ENCODE measurements around the gene DCLK1.
A peak's percentile ranks its signal among the peaks of the same experiment; 100 is the strongest.

DCLK1 gene

GRCh38 chr13:35833608-35834275, 297.4 kb downstream of the DCLK1 start:
- FAIRE-seq = no peak
- no peak for DNase-seq (ENCODE audit: insufficient read length, low spot score)
- no peak for TF ChIP-seq POLR2A (IDR thresholded peaks at IDR 0.05; ENCODE audit: low read depth, low read length)

- FAIRE-seq = no peak
- no peak for DNase-seq (ENCODE audit: insufficient read length, low spot score)
- no peak for TF ChIP-seq POLR2A (IDR thresholded peaks at IDR 0.05; ENCODE audit: low read depth, low read length)
Observed at GRCh38 chr13:35833031-35833430, 298.2 kb downstream of the DCLK1 start.

- no peak for FAIRE-seq
- no peak for TF ChIP-seq POLR2A (IDR thresholded peaks at IDR 0.05; ENCODE audit: low read depth, low read length)
- DNase-seq (ENCODE audit: insufficient read length, low spot score) = no peak
Observed at GRCh38 chr13:35832551-35832950, 298.6 kb downstream of the DCLK1 start.

GRCh38 chr13:35830850-35831450, 300.2 kb downstream of the DCLK1 start:
- no peak for DNase-seq (ENCODE audit: insufficient read length, low spot score)
- no peak for FAIRE-seq
- no peak for TF ChIP-seq POLR2A (IDR thresholded peaks at IDR 0.05; ENCODE audit: low read depth, low read length)

GRCh38 chr13:35826626-35827254, 304.4 kb downstream of the DCLK1 start:
- TF ChIP-seq POLR2A (IDR thresholded peaks at IDR 0.05; ENCODE audit: low read depth, low read length) = no peak
- FAIRE-seq = no peak

GRCh38 chr13:35824825-35825224, 306.4 kb downstream of the DCLK1 start:
- DNase-seq (ENCODE audit: insufficient read length, low spot score) = no peak
- FAIRE-seq = no peak
- TF ChIP-seq POLR2A (IDR thresholded peaks at IDR 0.05; ENCODE audit: low read depth, low read length) = no peak

More at GRCh38 chr13:35826626-35827254, 304.4 kb downstream of the DCLK1 start:
- DNase-seq (ENCODE audit: insufficient read length, low spot score) = no peak

- FAIRE-seq (no peak), DNase-seq (ENCODE audit: insufficient read length, low spot score) (no peak)
- TF ChIP-seq POLR2A (IDR thresholded peaks at IDR 0.05; ENCODE audit: low read depth, low read length) = no peak
Observed at GRCh38 chr13:35824395-35824794, 306.8 kb downstream of the DCLK1 start.

- no peak for FAIRE-seq
- DNase-seq (ENCODE audit: insufficient read length, low spot score) = no peak
- TF ChIP-seq POLR2A (IDR thresholded peaks at IDR 0.05; ENCODE audit: low read depth, low read length) = no peak
Observed at GRCh38 chr13:35822666-35823065, 308.5 kb downstream of the DCLK1 start.

GRCh38 chr13:35818633-35819067, 312.5 kb downstream of the DCLK1 start:
- TF ChIP-seq POLR2A (IDR thresholded peaks at IDR 0.05; ENCODE audit: low read depth, low read length) = no peak
- DNase-seq (ENCODE audit: insufficient read length, low spot score) (peak; percentile 9), FAIRE-seq (no peak)

- DNase-seq (ENCODE audit: insufficient read length, low spot score) (no peak), FAIRE-seq (no peak)
- TF ChIP-seq POLR2A (IDR thresholded peaks at IDR 0.05; ENCODE audit: low read depth, low read length) = no peak
Observed at GRCh38 chr13:35817642-35818607, 313.3 kb downstream of the DCLK1 start.

GRCh38 chr13:35814605-35815011, 316.6 kb downstream of the DCLK1 start:
- no peak for FAIRE-seq
- TF ChIP-seq POLR2A (IDR thresholded peaks at IDR 0.05; ENCODE audit: low read depth, low read length) = no peak
- DNase-seq (ENCODE audit: insufficient read length, low spot score) = no peak

- DNase-seq (ENCODE audit: insufficient read length, low spot score) (no peak), FAIRE-seq (no peak)
- TF ChIP-seq POLR2A (IDR thresholded peaks at IDR 0.05; ENCODE audit: low read depth, low read length) = no peak
Observed at GRCh38 chr13:35812736-35813135, 318.4 kb downstream of the DCLK1 start.

- FAIRE-seq = no peak
- TF ChIP-seq POLR2A (IDR thresholded peaks at IDR 0.05; ENCODE audit: low read depth, low read length) = no peak
- no peak for DNase-seq (ENCODE audit: insufficient read length, low spot score)
Observed at GRCh38 chr13:35810321-35810720, 320.9 kb downstream of the DCLK1 start.

GRCh38 chr13:35808846-35809245, 322.3 kb downstream of the DCLK1 start:
- no peak for FAIRE-seq
- no peak for DNase-seq (ENCODE audit: insufficient read length, low spot score)

More at GRCh38 chr13:35808846-35809245, 322.3 kb downstream of the DCLK1 start:
- TF ChIP-seq POLR2A (IDR thresholded peaks at IDR 0.05; ENCODE audit: low read depth, low read length) = no peak

All from H54 (cell line).